Breast epithelium (tissue), 3 donors: ENCODE data around the gene TP63.

Experiments
- POLR2A ChIP-seq: fragments of 450-650 bp; IDR thresholded peaks from one replicate; pipeline ENCODE4 v1.6.1; 2016; ENCODE audit warnings: antibody characterized with exemption, mild to moderate bottlenecking, moderate library complexity
- POLR2AphosphoS5 ChIP-seq, 3 donors: sonication (generic); formaldehyde crosslinking; IDR thresholded peaks; one replicate each; pipeline ENCODE4 v1.6.1; 2017; ENCODE audit warnings: antibody characterized with exemption in 3 of 3
- TF ChIP-seq, protein P1 (sequence below), 3 donors: fragments of 450-650 bp; IDR thresholded peaks; one replicate each; pipeline ENCODE4 v1.5.1; 2016 to 2017; ENCODE audit warnings: antibody characterized with exemption in 3 of 3, mild to moderate bottlenecking in 3 of 3, moderate library complexity in 3 of 3

DNA sequence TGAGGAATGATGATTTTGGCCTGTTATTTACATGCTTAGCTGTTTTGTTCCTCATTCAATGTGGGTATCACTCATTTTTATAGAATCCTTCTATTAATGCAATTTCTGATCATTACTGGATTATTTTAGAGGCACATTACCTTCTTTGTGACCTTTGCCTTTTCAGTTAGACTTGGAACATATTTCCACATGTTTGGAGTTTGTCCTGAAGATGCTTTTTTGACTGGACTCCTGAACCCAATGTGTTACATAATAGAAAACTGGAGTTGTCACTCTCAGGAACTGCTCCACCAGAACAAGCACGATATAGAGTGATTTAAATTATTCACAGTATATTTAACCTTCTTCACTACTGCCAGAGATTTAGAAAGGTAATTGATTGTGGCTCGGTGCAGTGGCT is 59.5 kb downstream of the TP63 start:
- no peak for TF ChIP-seq POLR2A
- no peak for TF ChIP-seq POLR2AphosphoS5 (IDR thresholded peaks at IDR 0.05)
- TF ChIP-seq, protein P1, sequence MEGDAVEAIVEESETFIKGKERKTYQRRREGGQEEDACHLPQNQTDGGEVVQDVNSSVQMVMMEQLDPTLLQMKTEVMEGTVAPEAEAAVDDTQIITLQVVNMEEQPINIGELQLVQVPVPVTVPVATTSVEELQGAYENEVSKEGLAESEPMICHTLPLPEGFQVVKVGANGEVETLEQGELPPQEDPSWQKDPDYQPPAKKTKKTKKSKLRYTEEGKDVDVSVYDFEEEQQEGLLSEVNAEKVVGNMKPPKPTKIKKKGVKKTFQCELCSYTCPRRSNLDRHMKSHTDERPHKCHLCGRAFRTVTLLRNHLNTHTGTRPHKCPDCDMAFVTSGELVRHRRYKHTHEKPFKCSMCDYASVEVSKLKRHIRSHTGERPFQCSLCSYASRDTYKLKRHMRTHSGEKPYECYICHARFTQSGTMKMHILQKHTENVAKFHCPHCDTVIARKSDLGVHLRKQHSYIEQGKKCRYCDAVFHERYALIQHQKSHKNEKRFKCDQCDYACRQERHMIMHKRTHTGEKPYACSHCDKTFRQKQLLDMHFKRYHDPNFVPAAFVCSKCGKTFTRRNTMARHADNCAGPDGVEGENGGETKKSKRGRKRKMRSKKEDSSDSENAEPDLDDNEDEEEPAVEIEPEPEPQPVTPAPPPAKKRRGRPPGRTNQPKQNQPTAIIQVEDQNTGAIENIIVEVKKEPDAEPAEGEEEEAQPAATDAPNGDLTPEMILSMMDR (IDR thresholded peaks at IDR 0.05): no peak
